Right cardiac atrium (tissue), 5 donors: ENCODE data around the gene FKBP1A. TPM values are rescaled to one million over a fixed set of nuclear protein-coding genes. Genes with fewer than 3 reads are reported as not detected.
A peak's percentile ranks its signal among the peaks of the same experiment; 100 is the strongest.

Experiments used
- ATAC-seq, 2 donors: fragments of 200-7000 bp; cut with Tn5 transposase; one replicate each; pipeline versions ENCODE4 v1.8.0 to v1.9.1; 2020; ENCODE audit warnings: moderate library complexity in 2 of 2, mild to moderate bottlenecking in 1 of 2
- DNase-seq, 3 donors: peaks; one replicate each; pipeline ENCODE4 v3.0.0-alpha.2; 2020
- H3K27ac ChIP-seq: one replicate; pipeline ENCODE4 v1.5.1; 2013; ENCODE audit warnings: mild to moderate bottlenecking, low read length, control low read depth, moderate library complexity
- H3K27me3 ChIP-seq: one replicate; pipeline ENCODE4 v1.6.1; 2013; ENCODE audit not compliant: control insufficient read depth, insufficient read depth
- H3K4me1 ChIP-seq: one replicate; pipeline ENCODE4 v1.6.1; 2013; ENCODE audit warnings: low read length; ENCODE audit not compliant: control insufficient read depth, insufficient read depth
- H3K4me3 ChIP-seq: one replicate; pipeline ENCODE4 v1.5.1; 2013; ENCODE audit warnings: low read length, control low read depth
- H3K9me3 ChIP-seq: one replicate; pipeline ENCODE4 v1.6.1; 2013; ENCODE audit warnings: low read length; ENCODE audit not compliant: control insufficient read depth
- WGBS: extraction: QIAGEN DNeasy Blood & Tissue Kit; methylation state at CpG from one replicate; pipeline ENCODE4 v1.1.7; 2013; 5-methylcytosine and 5-hydroxymethylcytosine counted together
- intact Hi-C, 4 donors: fragments of 100-400 bp; cut with DNase I; formaldehyde crosslinking; loops; one replicate each; pipeline versions ENCODE4 v1.11.0 to v1.14.0; 2022 to 2023
- polyA plus RNA-seq: library from polyadenylated mRNA; stranded (reverse); fragments of 200-250 nt; gene quantifications from one replicate; pipeline ENCODE4 v1.2.3, GENCODE V29; 2013
- total RNA-seq, 4 donors: library from RNA; stranded (reverse); fragmentation: NEBNext Ultra II Directional; extraction: Animal tissue kit (Norgen Biotek cat#: 25700); gene quantifications; one replicate each; pipeline ENCODE4 v1.2.1, GENCODE V29; 2021
- donor health status: healthy with polysubstance abuse.
- donor health status: DM: no; HTN: yes; CAD: no.
- donor health status: DM: no; HTN: no; CAD: no.
- donor health status: DM: no; HTN: yes; CAD: no; lungs with severe emphysema.
- donor health status: DM: yes; HTN: yes; CAD: no.

FKBP1A gene
- total and polyA plus RNA-seq, 5 donors = 105 to 162 (median 129) TPM

DNA sequence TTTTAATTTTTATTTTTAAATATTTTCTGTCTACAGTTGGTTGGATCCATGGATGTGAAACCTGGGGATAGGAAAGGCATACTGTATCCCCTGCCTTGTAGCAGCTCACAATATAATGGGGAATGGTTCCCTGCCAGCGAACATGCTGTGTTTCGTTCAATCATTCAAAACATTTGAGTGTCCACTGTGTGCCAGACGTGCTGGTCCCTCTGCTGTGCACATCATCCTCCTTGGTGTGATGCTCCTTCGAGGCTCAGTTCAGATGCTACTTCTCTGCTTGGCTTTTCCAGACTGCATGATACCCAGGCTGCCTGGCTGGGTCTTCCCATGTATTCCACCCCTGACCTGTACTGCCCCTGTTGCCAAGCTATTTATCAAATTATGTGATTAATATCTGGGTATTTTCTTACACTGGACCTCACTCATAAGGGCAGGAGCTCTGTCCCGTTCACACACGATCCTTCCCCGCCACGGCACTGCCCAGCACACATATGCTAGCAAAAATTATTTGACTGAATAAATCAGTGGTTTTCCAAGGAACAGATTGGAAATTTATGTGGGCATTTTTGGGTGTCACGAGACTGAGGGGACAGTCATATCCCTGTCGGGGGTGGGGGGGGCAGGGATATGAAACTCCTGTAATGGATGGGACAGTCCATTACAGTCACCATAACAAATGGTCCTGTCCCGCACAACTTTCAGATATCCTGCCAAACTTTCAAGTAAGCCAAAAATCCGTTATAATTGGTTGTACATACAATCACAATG lies 68.8 kb downstream of the FKBP1A start:
- Histone ChIP-seq H3K4me3 (no peak overlapping the region), H3K27me3 (no peaks in the 10 kb centered on the region), H3K27ac (peak overlapping the region; percentile 18), H3K9me3 (no peaks in the 10 kb centered on the region), H3K4me1 (peaks cover 23% of the 10 kb centered on the region)
- DNase-seq (peak in 1 of 3 donors; percentile 32), ATAC-seq (no peak)
- 66% methylated on average over 12 of the region's 12 CpGs for WGBS
- intact Hi-C loops = loop anchor here in 3 of 4 donors (5.0 kb wide), 2 partner anchors 63 to 68 kb away; partner anchors contain the start of gene FKBP1A (in 2 of the 3)

DNA sequence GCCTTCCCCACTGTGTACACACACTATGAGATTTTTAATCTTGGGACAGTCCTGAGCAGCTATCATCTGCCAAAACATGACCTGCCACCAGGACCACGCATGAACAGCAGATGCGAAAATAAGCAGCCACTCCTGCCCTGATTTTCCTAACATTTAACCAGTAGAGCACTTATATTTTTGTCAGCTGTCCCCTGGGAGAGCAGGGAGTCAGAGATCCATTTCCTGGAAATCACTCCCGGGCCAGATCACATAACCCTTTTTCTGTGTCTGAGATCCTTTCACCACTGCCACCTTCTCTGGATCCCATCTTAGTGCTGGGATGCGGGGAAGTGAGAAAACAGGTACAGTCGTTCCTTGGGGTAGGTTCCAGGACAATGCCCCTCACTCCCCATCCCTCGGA lies 69.6 kb downstream of the FKBP1A start:
- WGBS = 49% methylated on average over 6 of the region's 6 CpGs
- intact Hi-C loops = loop anchor here in 3 of 4 donors (5.0 kb wide), 2 partner anchors 64 to 69 kb away; partner anchors contain the start of gene FKBP1A (in 2 of the 3)
- H3K9me3 ChIP-seq = no peaks in the 10 kb centered on the region
- DNase-seq = no peak
- peak overlapping the region; percentile 96 for H3K27ac ChIP-seq
- ATAC-seq = no peak
- H3K27me3 ChIP-seq = no peaks in the 10 kb centered on the region
- peaks cover 21% of the 10 kb centered on the region for H3K4me1 ChIP-seq
- H3K4me3 ChIP-seq = no peak overlapping the region

GRCh38 chr20:1322511-1323245 lies 70.2 kb downstream of the FKBP1A start:
- no peak overlapping the region for H3K4me3 ChIP-seq
- 56% methylated on average over 11 of the region's 11 CpGs for WGBS
- ATAC-seq = peak; percentile 12 to 66

DNA sequence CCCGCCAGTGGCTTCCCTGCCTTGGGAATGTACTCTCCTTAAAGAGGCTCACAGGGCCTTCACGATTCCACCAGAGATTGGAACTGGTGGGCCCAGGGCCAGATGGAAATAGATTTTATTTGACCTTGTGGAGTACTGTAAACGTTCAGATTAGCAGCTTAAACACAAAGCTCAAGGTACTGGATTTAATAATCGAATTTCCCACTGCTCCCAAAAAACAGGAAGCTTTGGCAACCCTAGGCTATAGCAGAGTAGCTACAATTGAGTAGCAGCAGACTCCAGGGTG lies 71.3 kb downstream of the FKBP1A start:
- H3K4me1 ChIP-seq = peaks cover 7% of the 10 kb centered on the region
- no peak overlapping the region for H3K4me3 ChIP-seq
- no peaks in the 10 kb centered on the region for H3K9me3 ChIP-seq
- peak overlapping the region; percentile 46 for H3K27ac ChIP-seq
- intact Hi-C loops = loop anchor here in 3 of 4 donors (5.0 kb wide), 2 partner anchors 66 to 71 kb away; partner anchors contain the start of gene FKBP1A (in 2 of the 3)
- 47% methylated on average over 4 of the region's 4 CpGs for WGBS
- no peak for ATAC-seq
- H3K27me3 ChIP-seq = no peaks in the 10 kb centered on the region
- DNase-seq = peak in 1 of 3 donors; percentile 45

More at GRCh38 chr20:1322511-1323245, 70.2 kb downstream of the FKBP1A start:
- Histone ChIP-seq H3K27ac (peak overlapping the region; percentile 96), H3K4me1 (peaks cover 16% of the 10 kb centered on the region), H3K27me3 (no peaks in the 10 kb centered on the region), H3K9me3 (no peaks in the 10 kb centered on the region)
- DNase-seq = peak; percentile 59 to 69 (median 67)
- intact Hi-C loops = loop anchor here in 3 of 4 donors (5.0 kb wide), 2 partner anchors 65 to 70 kb away; partner anchors contain the start of gene FKBP1A (in 2 of the 3)

DNA sequence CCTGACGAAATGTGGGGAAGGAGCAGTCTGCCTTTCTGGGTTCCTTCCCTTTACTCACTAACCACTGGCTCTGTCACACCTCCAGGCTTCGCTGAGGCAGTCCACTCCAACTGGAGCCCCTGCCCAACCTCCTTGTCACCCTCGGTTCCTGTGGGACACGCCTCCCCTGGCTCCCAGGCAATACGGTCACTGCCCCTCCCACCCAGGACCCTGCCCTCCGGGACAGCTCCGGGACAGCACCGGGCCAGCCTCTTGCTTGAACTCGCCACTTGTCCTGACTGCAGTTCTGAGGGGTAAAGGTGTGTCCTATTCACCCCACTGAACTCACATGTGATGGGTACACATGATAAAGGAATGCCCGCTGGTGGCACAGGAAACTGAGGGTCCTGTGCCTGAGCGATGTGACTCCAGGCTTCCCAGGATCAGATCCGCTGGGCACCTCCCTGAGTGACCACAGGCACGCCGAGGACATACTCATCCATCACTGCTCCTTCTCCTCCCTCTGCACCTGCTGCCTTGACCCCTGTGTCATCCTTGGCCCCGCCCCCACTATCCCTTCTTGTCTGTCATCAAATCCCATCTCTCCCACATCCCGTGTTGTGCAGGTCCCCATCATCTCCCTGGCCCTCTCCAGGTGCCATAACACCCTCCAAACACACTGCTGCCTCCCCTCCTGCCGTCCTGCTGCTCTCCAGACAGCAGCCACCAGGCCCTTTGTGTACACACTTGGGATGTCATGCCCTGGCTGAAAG lies 71.8 kb downstream of the FKBP1A start:
- H3K9me3 ChIP-seq = no peaks in the 10 kb centered on the region
- H3K4me3 ChIP-seq = no peak overlapping the region
- peaks cover 3% of the 10 kb centered on the region for H3K4me1 ChIP-seq
- peak in 1 of 3 donors; percentile 42 for DNase-seq
- no peaks in the 10 kb centered on the region for H3K27me3 ChIP-seq
- WGBS = 68% methylated on average over 17 of the region's 17 CpGs
- intact Hi-C loops = loop anchor here in 3 of 4 donors (5.0 kb wide), 2 partner anchors 66 to 71 kb away; partner anchors contain the start of gene FKBP1A (in 2 of the 3)
- no peak for ATAC-seq
- peak overlapping the region; percentile 46 for H3K27ac ChIP-seq

GRCh38 chr20:1320016-1320415 lies 72.8 kb downstream of the FKBP1A start:
- Histone ChIP-seq H3K4me1 (peaks cover 3% of the 10 kb centered on the region), H3K4me3 (no peak overlapping the region), H3K27ac (no peak overlapping the region), H3K27me3 (no peaks in the 10 kb centered on the region), H3K9me3 (no peaks in the 10 kb centered on the region)
- 91% methylated on average over 6 of the region's 6 CpGs for WGBS
- intact Hi-C loops = loop anchor here in 3 of 4 donors (5.0 kb wide), 2 partner anchors 67 to 72 kb away; partner anchors contain the start of gene FKBP1A (in 2 of the 3)
- ATAC-seq (no peak), DNase-seq (no peak)

GRCh38 chr20:1319462-1319861 lies 73.4 kb downstream of the FKBP1A start:
- WGBS = 74% methylated on average over 4 of the region's 4 CpGs
- no peak overlapping the region for H3K4me3 ChIP-seq
- intact Hi-C loops = no loop called here

GRCh38 chr20:1319051-1319450 lies 73.8 kb downstream of the FKBP1A start:
- ATAC-seq (no peak), DNase-seq (no peak)
- no peaks in the 10 kb centered on the region for H3K9me3 ChIP-seq
- no peak overlapping the region for H3K4me3 ChIP-seq
- 76% methylated on average over 4 of the region's 4 CpGs for WGBS
- intact Hi-C loops = no loop called here
- H3K4me1 ChIP-seq = peaks cover 3% of the 10 kb centered on the region
- no peaks in the 10 kb centered on the region for H3K27me3 ChIP-seq
- H3K27ac ChIP-seq = no peak overlapping the region

More at GRCh38 chr20:1319462-1319861, 73.4 kb downstream of the FKBP1A start:
- H3K4me1 ChIP-seq = peaks cover 3% of the 10 kb centered on the region
- DNase-seq = peak in 1 of 3 donors; percentile 37
- ATAC-seq = no peak
- no peaks in the 10 kb centered on the region for H3K9me3 ChIP-seq
- H3K27ac ChIP-seq = no peak overlapping the region
- H3K27me3 ChIP-seq = no peaks in the 10 kb centered on the region
